NCI-H2171 (cell line): Measurements from ENCODE around the gene RHBG.

Source experiments
- DNase-seq: peaks from one replicate; lab custom pipeline; 2025; lab: John Stamatoyannopoulos, UW

RHBG gene

GRCh38 chr1:156386134-156386901 is 17.3 kb downstream of the RHBG start:
- no peak for DNase-seq

GRCh38 chr1:156386949-156387869 is 18.2 kb downstream of the RHBG start:
- DNase-seq = no peak

GRCh38 chr1:156387870-156388173 is 18.8 kb downstream of the RHBG start:
- no peak for DNase-seq

GRCh38 chr1:156388174-156389137 is 19.4 kb downstream of the RHBG start:
- DNase-seq = no peak

GRCh38 chr1:156389311-156389710 is 20.3 kb downstream of the RHBG start:
- DNase-seq = no peak

- no peak for DNase-seq
These were observed 21.7 kb downstream of the RHBG start for GRCh38 chr1:156390469-156391365.

GRCh38 chr1:156391366-156391677 is 22.3 kb downstream of the RHBG start:
- no peak for DNase-seq

- DNase-seq = no peak
These were observed 22.7 kb downstream of the RHBG start for GRCh38 chr1:156391701-156392100.

- no peak for DNase-seq
These were observed 23.4 kb downstream of the RHBG start for GRCh38 chr1:156392452-156392853.

- no peak for DNase-seq
These were observed 24.1 kb downstream of the RHBG start for GRCh38 chr1:156393095-156393494.

GRCh38 chr1:156394082-156394481 is 25.1 kb downstream of the RHBG start:
- no peak for DNase-seq

- DNase-seq = no peak
These were observed 25.9 kb downstream of the RHBG start for GRCh38 chr1:156394835-156395461.

GRCh38 chr1:156399355-156400125 is 30.5 kb downstream of the RHBG start:
- DNase-seq = no peak

- DNase-seq = no peak
These were observed 31.4 kb downstream of the RHBG start for GRCh38 chr1:156400191-156400935.

- no peak for DNase-seq
These were observed 32.1 kb downstream of the RHBG start for GRCh38 chr1:156401041-156401574.

- no peak for DNase-seq
These were observed 32.7 kb downstream of the RHBG start for GRCh38 chr1:156401681-156402081.

GRCh38 chr1:156402331-156403020 is 33.5 kb downstream of the RHBG start:
- DNase-seq = no peak

GRCh38 chr1:156405670-156406069 is 36.7 kb downstream of the RHBG start:
- no peak for DNase-seq
